ENCODE data around the gene ITGA1.

DNA sequence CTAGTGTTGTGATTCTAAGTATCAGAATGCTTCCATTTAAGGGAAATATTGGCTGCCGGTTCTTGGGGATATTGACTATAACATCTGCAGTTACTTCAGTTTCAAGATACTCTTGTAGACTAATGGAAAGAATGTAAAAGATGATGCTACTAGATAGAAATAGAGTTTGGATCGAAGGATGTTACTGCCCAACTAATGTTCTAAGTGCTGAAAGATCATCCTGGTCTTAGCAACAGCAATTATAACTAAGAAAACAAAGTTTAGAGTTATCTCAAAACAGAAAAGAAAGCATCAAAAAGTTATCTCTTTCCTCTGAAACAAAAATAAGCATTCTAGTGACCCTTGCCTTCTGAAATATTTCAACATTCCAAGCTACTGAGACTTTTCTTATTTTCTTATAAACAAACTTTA, 49.9 kb downstream of the ITGA1 start:
- TF ChIP-seq, protein P1, sequence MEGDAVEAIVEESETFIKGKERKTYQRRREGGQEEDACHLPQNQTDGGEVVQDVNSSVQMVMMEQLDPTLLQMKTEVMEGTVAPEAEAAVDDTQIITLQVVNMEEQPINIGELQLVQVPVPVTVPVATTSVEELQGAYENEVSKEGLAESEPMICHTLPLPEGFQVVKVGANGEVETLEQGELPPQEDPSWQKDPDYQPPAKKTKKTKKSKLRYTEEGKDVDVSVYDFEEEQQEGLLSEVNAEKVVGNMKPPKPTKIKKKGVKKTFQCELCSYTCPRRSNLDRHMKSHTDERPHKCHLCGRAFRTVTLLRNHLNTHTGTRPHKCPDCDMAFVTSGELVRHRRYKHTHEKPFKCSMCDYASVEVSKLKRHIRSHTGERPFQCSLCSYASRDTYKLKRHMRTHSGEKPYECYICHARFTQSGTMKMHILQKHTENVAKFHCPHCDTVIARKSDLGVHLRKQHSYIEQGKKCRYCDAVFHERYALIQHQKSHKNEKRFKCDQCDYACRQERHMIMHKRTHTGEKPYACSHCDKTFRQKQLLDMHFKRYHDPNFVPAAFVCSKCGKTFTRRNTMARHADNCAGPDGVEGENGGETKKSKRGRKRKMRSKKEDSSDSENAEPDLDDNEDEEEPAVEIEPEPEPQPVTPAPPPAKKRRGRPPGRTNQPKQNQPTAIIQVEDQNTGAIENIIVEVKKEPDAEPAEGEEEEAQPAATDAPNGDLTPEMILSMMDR (IDR thresholded peaks at IDR 0.05): no peak
- no peak for TF ChIP-seq EP300 (IDR thresholded peaks at IDR 0.05)
